B cell (primary cell): ENCODE data around the gene SOCS3.

Experiments used
- CTCF ChIP-seq: fragments of 200-600 bp; IDR thresholded peaks from one replicate; pipeline ENCODE4 v1.8.0; 2022; ENCODE audit warnings: antibody characterized with exemption, mild to moderate bottlenecking
- EZH2 ChIP-seq: IDR thresholded peaks from 2 replicates; pipeline ENCODE4 v1.6.1; 2012; ENCODE audit warnings: borderline replicate concordance, low read depth, mild to moderate bottlenecking, moderate library complexity, low read length; ENCODE audit not compliant: insufficient read depth, poor library complexity, severe bottlenecking

- no peak for TF ChIP-seq EZH2
- no peak for TF ChIP-seq CTCF
Observed at GRCh38 chr17:78307887-78308638, 51.8 kb downstream of the SOCS3 start.
